HEK293 (cell line): ENCODE data around the gene TRIM66.

Experiments used
- CTCF ChIA-PET: fragments of 350-600 bp; formaldehyde crosslinking; extraction: SDS; loops from one replicate; lab custom pipeline; 2021; ENCODE audit warnings: antibody characterized with exemption; lab: Yijun Ruan, JAX
- POLR2A ChIA-PET: fragments of 300-600 bp; formaldehyde crosslinking; extraction: SDS; loops from one replicate; lab custom pipeline; 2020; ENCODE audit warnings: antibody characterized with exemption, inconsistent platforms; lab: Yijun Ruan, JAX
- H3K27ac ChIP-seq: fragments of 200-500 bp; sonication (Bioruptor generic); 2 replicates; pipeline ENCODE4 v1.5.1; 2014; ENCODE audit warnings: low read depth, low read length, control low read depth, inconsistent platforms; ENCODE audit errors: extremely low read depth
- H3K36me3 ChIP-seq, 2 experiments: fragments of 200-500 bp in 1 of 2; sonication (Bioruptor generic) in 1 of 2; 1 replicate in 1 of 2; 2 replicates in 1 of 2; pipeline ENCODE4 v1.5.1; 2014 to 2017; ENCODE audit warnings: inconsistent platforms in 2 of 2, low read length in 2 of 2; ENCODE audit not compliant: control insufficient read depth in 2 of 2, insufficient read depth in 1 of 2
- H3K4me1 ChIP-seq: fragments of 200-500 bp; sonication (Bioruptor generic); 2 replicates; pipeline ENCODE4 v1.5.1; 2014; ENCODE audit warnings: mild to moderate bottlenecking, low read length, inconsistent platforms; ENCODE audit not compliant: control insufficient read depth, insufficient read depth
- H3K4me3 ChIP-seq: 2 replicates; pipeline ENCODE4 v1.5.1; 2011; ENCODE audit warnings: low read depth, mild to moderate bottlenecking, control low read depth, low read length, moderate library complexity
- H3K9me3 ChIP-seq: fragments of 200-500 bp; sonication (Bioruptor generic); 2 replicates; pipeline ENCODE4 v1.5.1; 2014; ENCODE audit warnings: low read depth, low read length, inconsistent platforms; ENCODE audit not compliant: control insufficient read depth, insufficient read depth
- ATF2 ChIP-seq: fragments of 450-650 bp; formaldehyde crosslinking; IDR thresholded peaks from 2 replicates; pipeline ENCODE4 v1.5.1; 2016; ENCODE audit warnings: missing biosample characterization, missing genetic modification characterization, low read depth
- GLIS1 ChIP-seq: fragments of 450-650 bp; formaldehyde crosslinking; IDR thresholded peaks from 2 replicates; pipeline ENCODE4 v1.5.1; 2016; ENCODE audit warnings: missing biosample characterization, missing genetic modification characterization
- GLIS2 ChIP-seq: fragments of 450-650 bp; formaldehyde crosslinking; IDR thresholded peaks from 2 replicates; pipeline ENCODE4 v1.5.1; 2016; ENCODE audit warnings: missing biosample characterization, missing genetic modification characterization
- PATZ1 ChIP-seq: fragments of 450-650 bp; formaldehyde crosslinking; IDR thresholded peaks from 2 replicates; pipeline ENCODE4 v1.5.1; 2016; ENCODE audit warnings: missing biosample characterization, missing genetic modification characterization
- SP2 ChIP-seq: fragments of 450-650 bp; formaldehyde crosslinking; IDR thresholded peaks from 2 replicates; pipeline ENCODE4 v1.5.1; 2016; ENCODE audit warnings: missing biosample characterization, missing genetic modification characterization
- ZBTB20 ChIP-seq: fragments of 450-650 bp; formaldehyde crosslinking; IDR thresholded peaks from 2 replicates; pipeline ENCODE4 v1.5.1; 2016; ENCODE audit warnings: missing biosample characterization, missing genetic modification characterization
- ZBTB26 ChIP-seq: fragments of 450-650 bp; formaldehyde crosslinking; optimal IDR thresholded peaks from 2 replicates; pipeline ENCODE3; 2016; ENCODE audit warnings: missing biosample characterization, mild to moderate bottlenecking, missing genetic modification characterization
- ZBTB8A ChIP-seq: fragments of 450-650 bp; formaldehyde crosslinking; IDR thresholded peaks from 2 replicates; pipeline ENCODE4 v1.5.1; 2016; ENCODE audit warnings: missing biosample characterization, missing genetic modification characterization
- ZEB2 ChIP-seq: fragments of 450-650 bp; formaldehyde crosslinking; IDR thresholded peaks from 2 replicates; pipeline ENCODE4 v1.5.1; 2016; ENCODE audit warnings: missing biosample characterization, missing genetic modification characterization
- ZFP69B ChIP-seq: fragments of 450-650 bp; formaldehyde crosslinking; IDR thresholded peaks from 2 replicates; pipeline ENCODE4 v1.5.1; 2016; ENCODE audit warnings: missing biosample characterization, missing genetic modification characterization
- ZIC2 ChIP-seq: fragments of 450-650 bp; formaldehyde crosslinking; IDR thresholded peaks from 2 replicates; pipeline ENCODE4 v1.5.1; 2016; ENCODE audit warnings: missing biosample characterization, missing genetic modification characterization
- ZNF280C ChIP-seq: fragments of 450-650 bp; formaldehyde crosslinking; IDR thresholded peaks from 2 replicates; pipeline ENCODE4 v1.5.1; 2016; ENCODE audit warnings: missing biosample characterization, missing genetic modification characterization
- ZNF335 ChIP-seq: fragments of 450-650 bp; formaldehyde crosslinking; conservative IDR thresholded peaks from 2 replicates; pipeline ENCODE4 v1.5.1; 2016; ENCODE audit warnings: missing biosample characterization, missing genetic modification characterization
- ZNF341 ChIP-seq: fragments of 450-650 bp; formaldehyde crosslinking; IDR thresholded peaks from 2 replicates; pipeline ENCODE4; 2016; ENCODE audit warnings: low read depth, missing biosample characterization, missing genetic modification characterization
- ZNF416 ChIP-seq: fragments of 450-650 bp; formaldehyde crosslinking; IDR thresholded peaks from 2 replicates; pipeline ENCODE4 v1.5.1; 2016; ENCODE audit warnings: missing biosample characterization, missing genetic modification characterization
- ZNF433 ChIP-seq: fragments of 450-650 bp; formaldehyde crosslinking; IDR thresholded peaks from 2 replicates; pipeline ENCODE4 v1.5.1; 2016; ENCODE audit warnings: missing biosample characterization, missing genetic modification characterization, low read depth
- ZNF449 ChIP-seq: fragments of 450-650 bp; formaldehyde crosslinking; IDR thresholded peaks from 2 replicates; pipeline ENCODE4 v1.5.1; 2017; ENCODE audit warnings: missing biosample characterization, mild to moderate bottlenecking, missing genetic modification characterization, moderate library complexity
- ZNF510 ChIP-seq: fragments of 450-650 bp; formaldehyde crosslinking; IDR thresholded peaks from 2 replicates; pipeline ENCODE4 v1.5.1; 2018; ENCODE audit warnings: mild to moderate bottlenecking, missing genetic modification characterization, missing biosample characterization; ENCODE audit not compliant: insufficient replicate concordance
- ZNF548 ChIP-seq: fragments of 450-650 bp; formaldehyde crosslinking; IDR thresholded peaks from 2 replicates; pipeline ENCODE4 v1.5.1; 2016; ENCODE audit warnings: missing biosample characterization, missing genetic modification characterization
- ZNF561 ChIP-seq: fragments of 450-650 bp; IDR thresholded peaks from 2 replicates; pipeline ENCODE4 v1.5.1; 2018; ENCODE audit warnings: missing biosample characterization, missing genetic modification characterization, borderline replicate concordance
- ZNF76 ChIP-seq: fragments of 450-650 bp; formaldehyde crosslinking; IDR thresholded peaks from 2 replicates; pipeline ENCODE4; 2016; ENCODE audit warnings: low read depth, missing biosample characterization, missing genetic modification characterization, borderline replicate concordance
- ZSCAN30 ChIP-seq: fragments of 450-650 bp; IDR thresholded peaks from 2 replicates; pipeline ENCODE4 v1.5.1; 2018; ENCODE audit warnings: missing biosample characterization, mild to moderate bottlenecking, missing genetic modification characterization, moderate library complexity
- ZXDB ChIP-seq: fragments of 450-650 bp; formaldehyde crosslinking; IDR thresholded peaks from 2 replicates; pipeline ENCODE4 v1.5.1; 2016; ENCODE audit warnings: missing biosample characterization, missing genetic modification characterization

TRIM66 gene

GRCh38 chr11:8596504-8597046 lies 85.9 kb downstream of the TRIM66 start (continued):
- no peak for TF ChIP-seq ZNF280C (tag by site-specific recombination)
- TF ChIP-seq ZNF416 (tag by site-specific recombination), result no peak
- no peak for TF ChIP-seq ZSCAN30 (tag by site-specific recombination)
- no peak for TF ChIP-seq ZIC2 (tag by site-specific recombination)
- TF ChIP-seq ZFP69B (tag by site-specific recombination), result no peak
- no peak for TF ChIP-seq ZNF510
- TF ChIP-seq, all 188 proteins: peak for 0

- Histone ChIP-seq H3K36me3 (no peaks in the 10 kb centered on the region), H3K27ac (peak within 1 kb of the TSS; percentile 46; the same call in 1 of the 2 replicates), H3K4me1 (no peaks in the 10 kb centered on the region), H3K9me3 (no peaks in the 10 kb centered on the region), H3K4me3 (peak within 1 kb of the TSS; percentile 82)
- ChIA-PET CTCF (interaction anchor here (1.6 to 2.2 kb wide), 2 partner anchors 9 to 26 kb away, joined by 6 to 10 read pairs; no protein-coding TSS in a partner anchor), POLR2A (interaction anchor here (0.6 to 1.2 kb wide), 6 partner anchors 10 to 371 kb away, joined by 3 to 5 read pairs (median 4); no protein-coding TSS in a partner anchor)
- TF ChIP-seq ZBTB26 (tag by site-specific recombination) (peak; percentile 76), GLIS1 (tag by site-specific recombination) (0 out of 2 replicates have a peak, but pooled peaks have one; percentile 7), ZNF561 (tag by site-specific recombination) (peak; percentile 45; the same call in 1 of the 2 replicates), ZNF449 (peak; percentile 36; the same call in 1 of the 2 replicates), ZNF548 (tag by site-specific recombination) (no peak), SP2 (tag by site-specific recombination) (peak; percentile 28; the same call in 1 of the 2 replicates), ZBTB20 (tag by site-specific recombination) (peak; percentile 83), ZNF341 (tag by site-specific recombination) (peak; percentile 66), GLIS2 (tag by site-specific recombination) (peak; percentile 36; the same call in 1 of the 2 replicates), ZBTB8A (tag by site-specific recombination) (peak; percentile 92), ZNF335 (tag by site-specific recombination) (peak; percentile 96), ZNF433 (tag by site-specific recombination) (no peak), ZNF76 (tag by site-specific recombination) (peak; percentile 66; the same call in 1 of the 2 replicates), ZXDB (tag by site-specific recombination) (peak; percentile 80), PATZ1 (tag by site-specific recombination) (peak; percentile 77), ZIC2 (tag by site-specific recombination) (peak; percentile 19; the same call in 1 of the 2 replicates), ATF2 (no peak), ZEB2 (tag by site-specific recombination) (peak; percentile 75; the same call in 1 of the 2 replicates)
Measured at GRCh38 chr11:8593935-8594909, 88.2 kb downstream of the TRIM66 start, which contains the start of gene STK33. Gene STK33 (minus strand): TSS chr11:8594228. CDS start chr11:8474905, 119,323 bp downstream.
